Body of pancreas (tissue), 4 donors: ENCODE measurements around the gene RCE1.

ENCODE experiments used
- CTCF ChIP-seq, 7 experiments: fragments of 450-650 bp in 4 of 7; fragments of 200-600 bp in 3 of 7; sonication (generic) in 3 of 7; IDR thresholded peaks; one replicate each; pipeline ENCODE4 v1.5.1; 2016 to 2019; ENCODE audit warnings: antibody characterized with exemption in 7 of 7
- POLR2A ChIP-seq, 3 donors: fragments of 450-650 bp; IDR thresholded peaks; one replicate each; pipeline ENCODE4 v1.6.1; 2016; ENCODE audit warnings: antibody characterized with exemption in 3 of 3, mild to moderate bottlenecking in 2 of 3

GRCh38 chr11:66861038-66861773 lies 18.0 kb downstream of the RCE1 start:
- TF ChIP-seq CTCF (IDR thresholded peaks at IDR 0.05), result no peak
- no peak for TF ChIP-seq POLR2A (IDR thresholded peaks at IDR 0.05)
